ENCODE data around the gene PRR14L.
"Not testable (repeated sequence)": the region's sequence is repeated elsewhere in the genome, so short reads cannot be mapped to it uniquely, and the experiment has no call there.

DNA sequence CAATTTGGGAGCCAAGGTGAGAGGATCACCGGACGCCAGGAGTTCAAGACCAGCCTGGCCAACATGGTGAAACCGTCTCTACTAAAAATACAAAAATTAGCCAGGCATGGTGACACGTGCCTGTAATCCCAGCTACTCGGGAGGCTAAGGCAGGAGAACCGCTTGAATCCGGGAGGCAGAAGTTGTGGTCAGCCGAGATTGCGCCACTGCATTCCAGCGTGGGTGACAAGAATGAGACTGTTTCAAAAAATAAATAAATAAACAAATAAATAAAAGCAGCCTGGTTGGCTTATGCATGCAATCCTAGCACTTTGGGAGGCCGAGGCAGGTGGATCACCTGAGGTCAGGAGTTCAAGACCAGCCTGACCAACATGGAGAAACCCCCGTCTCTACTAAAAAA, 38.7 kb downstream of the PRR14L start:
- TF ChIP-seq, protein P1, sequence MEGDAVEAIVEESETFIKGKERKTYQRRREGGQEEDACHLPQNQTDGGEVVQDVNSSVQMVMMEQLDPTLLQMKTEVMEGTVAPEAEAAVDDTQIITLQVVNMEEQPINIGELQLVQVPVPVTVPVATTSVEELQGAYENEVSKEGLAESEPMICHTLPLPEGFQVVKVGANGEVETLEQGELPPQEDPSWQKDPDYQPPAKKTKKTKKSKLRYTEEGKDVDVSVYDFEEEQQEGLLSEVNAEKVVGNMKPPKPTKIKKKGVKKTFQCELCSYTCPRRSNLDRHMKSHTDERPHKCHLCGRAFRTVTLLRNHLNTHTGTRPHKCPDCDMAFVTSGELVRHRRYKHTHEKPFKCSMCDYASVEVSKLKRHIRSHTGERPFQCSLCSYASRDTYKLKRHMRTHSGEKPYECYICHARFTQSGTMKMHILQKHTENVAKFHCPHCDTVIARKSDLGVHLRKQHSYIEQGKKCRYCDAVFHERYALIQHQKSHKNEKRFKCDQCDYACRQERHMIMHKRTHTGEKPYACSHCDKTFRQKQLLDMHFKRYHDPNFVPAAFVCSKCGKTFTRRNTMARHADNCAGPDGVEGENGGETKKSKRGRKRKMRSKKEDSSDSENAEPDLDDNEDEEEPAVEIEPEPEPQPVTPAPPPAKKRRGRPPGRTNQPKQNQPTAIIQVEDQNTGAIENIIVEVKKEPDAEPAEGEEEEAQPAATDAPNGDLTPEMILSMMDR (IDR thresholded peaks at IDR 0.05): not testable (repeated sequence)
- TF ChIP-seq POLR2AphosphoS5 (IDR thresholded peaks at IDR 0.05; ENCODE audit: low read depth, low read length); MEF2A (IDR thresholded peaks at IDR 0.05; ENCODE audit: borderline replicate concordance, low read depth); NRF1 (IDR thresholded peaks at IDR 0.05; ENCODE audit: low read depth, low read length); YY1 (IDR thresholded peaks at IDR 0.05; ENCODE audit: low read depth); EZH2phosphoT487 (IDR thresholded peaks at IDR 0.05; ENCODE audit: borderline replicate concordance, low read depth); JUND (IDR thresholded peaks at IDR 0.05): not testable (repeated sequence)
- TF ChIP-seq, protein P2, sequence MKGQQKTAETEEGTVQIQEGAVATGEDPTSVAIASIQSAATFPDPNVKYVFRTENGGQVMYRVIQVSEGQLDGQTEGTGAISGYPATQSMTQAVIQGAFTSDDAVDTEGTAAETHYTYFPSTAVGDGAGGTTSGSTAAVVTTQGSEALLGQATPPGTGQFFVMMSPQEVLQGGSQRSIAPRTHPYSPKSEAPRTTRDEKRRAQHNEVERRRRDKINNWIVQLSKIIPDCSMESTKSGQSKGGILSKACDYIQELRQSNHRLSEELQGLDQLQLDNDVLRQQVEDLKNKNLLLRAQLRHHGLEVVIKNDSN (IDR thresholded peaks at IDR 0.05; ENCODE audit: borderline replicate concordance, low read depth): not testable (repeated sequence)
- TF ChIP-seq, protein P3, sequence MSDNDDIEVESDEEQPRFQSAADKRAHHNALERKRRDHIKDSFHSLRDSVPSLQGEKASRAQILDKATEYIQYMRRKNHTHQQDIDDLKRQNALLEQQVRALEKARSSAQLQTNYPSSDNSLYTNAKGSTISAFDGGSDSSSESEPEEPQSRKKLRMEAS (IDR thresholded peaks at IDR 0.05; ENCODE audit: low read depth): not testable (repeated sequence)
